C4-2B (cell line): ENCODE measurements around the gene ADM5.

Experiments used
- CTCF ChIP-seq: fragments of 450-650 bp; conservative IDR thresholded peaks from 2 replicates; pipeline ENCODE4 v1.5.1; 2017; ENCODE audit warnings: mild to moderate bottlenecking
- ZFX ChIP-seq: fragments of 450-650 bp; IDR thresholded peaks from 2 replicates; pipeline ENCODE4 v1.6.1; 2017

- TF ChIP-seq CTCF = no peak
- TF ChIP-seq ZFX = no peak
Observed at GRCh38 chr19:49696865-49697264, 7.5 kb downstream of the ADM5 start.
